ENCODE measurements around the gene TPSD1.
"Not testable (repeated sequence)": the region's sequence is repeated elsewhere in the genome, so short reads cannot be mapped to it uniquely, and the experiment has no call there.

GRCh38 chr16:1271724-1272413, 16.0 kb downstream of the TPSD1 start:
- TF ChIP-seq RCOR1 (IDR thresholded peaks at IDR 0.05; ENCODE audit: low read length) = peak; percentile 85
- TF ChIP-seq, protein P1, sequence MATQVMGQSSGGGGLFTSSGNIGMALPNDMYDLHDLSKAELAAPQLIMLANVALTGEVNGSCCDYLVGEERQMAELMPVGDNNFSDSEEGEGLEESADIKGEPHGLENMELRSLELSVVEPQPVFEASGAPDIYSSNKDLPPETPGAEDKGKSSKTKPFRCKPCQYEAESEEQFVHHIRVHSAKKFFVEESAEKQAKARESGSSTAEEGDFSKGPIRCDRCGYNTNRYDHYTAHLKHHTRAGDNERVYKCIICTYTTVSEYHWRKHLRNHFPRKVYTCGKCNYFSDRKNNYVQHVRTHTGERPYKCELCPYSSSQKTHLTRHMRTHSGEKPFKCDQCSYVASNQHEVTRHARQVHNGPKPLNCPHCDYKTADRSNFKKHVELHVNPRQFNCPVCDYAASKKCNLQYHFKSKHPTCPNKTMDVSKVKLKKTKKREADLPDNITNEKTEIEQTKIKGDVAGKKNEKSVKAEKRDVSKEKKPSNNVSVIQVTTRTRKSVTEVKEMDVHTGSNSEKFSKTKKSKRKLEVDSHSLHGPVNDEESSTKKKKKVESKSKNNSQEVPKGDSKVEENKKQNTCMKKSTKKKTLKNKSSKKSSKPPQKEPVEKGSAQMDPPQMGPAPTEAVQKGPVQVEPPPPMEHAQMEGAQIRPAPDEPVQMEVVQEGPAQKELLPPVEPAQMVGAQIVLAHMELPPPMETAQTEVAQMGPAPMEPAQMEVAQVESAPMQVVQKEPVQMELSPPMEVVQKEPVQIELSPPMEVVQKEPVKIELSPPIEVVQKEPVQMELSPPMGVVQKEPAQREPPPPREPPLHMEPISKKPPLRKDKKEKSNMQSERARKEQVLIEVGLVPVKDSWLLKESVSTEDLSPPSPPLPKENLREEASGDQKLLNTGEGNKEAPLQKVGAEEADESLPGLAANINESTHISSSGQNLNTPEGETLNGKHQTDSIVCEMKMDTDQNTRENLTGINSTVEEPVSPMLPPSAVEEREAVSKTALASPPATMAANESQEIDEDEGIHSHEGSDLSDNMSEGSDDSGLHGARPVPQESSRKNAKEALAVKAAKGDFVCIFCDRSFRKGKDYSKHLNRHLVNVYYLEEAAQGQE (IDR thresholded peaks at IDR 0.05; ENCODE audit: low read depth, low read length) = not testable (repeated sequence)
- TF ChIP-seq, protein P2, sequence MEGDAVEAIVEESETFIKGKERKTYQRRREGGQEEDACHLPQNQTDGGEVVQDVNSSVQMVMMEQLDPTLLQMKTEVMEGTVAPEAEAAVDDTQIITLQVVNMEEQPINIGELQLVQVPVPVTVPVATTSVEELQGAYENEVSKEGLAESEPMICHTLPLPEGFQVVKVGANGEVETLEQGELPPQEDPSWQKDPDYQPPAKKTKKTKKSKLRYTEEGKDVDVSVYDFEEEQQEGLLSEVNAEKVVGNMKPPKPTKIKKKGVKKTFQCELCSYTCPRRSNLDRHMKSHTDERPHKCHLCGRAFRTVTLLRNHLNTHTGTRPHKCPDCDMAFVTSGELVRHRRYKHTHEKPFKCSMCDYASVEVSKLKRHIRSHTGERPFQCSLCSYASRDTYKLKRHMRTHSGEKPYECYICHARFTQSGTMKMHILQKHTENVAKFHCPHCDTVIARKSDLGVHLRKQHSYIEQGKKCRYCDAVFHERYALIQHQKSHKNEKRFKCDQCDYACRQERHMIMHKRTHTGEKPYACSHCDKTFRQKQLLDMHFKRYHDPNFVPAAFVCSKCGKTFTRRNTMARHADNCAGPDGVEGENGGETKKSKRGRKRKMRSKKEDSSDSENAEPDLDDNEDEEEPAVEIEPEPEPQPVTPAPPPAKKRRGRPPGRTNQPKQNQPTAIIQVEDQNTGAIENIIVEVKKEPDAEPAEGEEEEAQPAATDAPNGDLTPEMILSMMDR (IDR thresholded peaks at IDR 0.05) = not testable (repeated sequence)
- TF ChIP-seq MAX (IDR thresholded peaks at IDR 0.05; ENCODE audit: low read depth); JUND (IDR thresholded peaks at IDR 0.05); SIN3A (IDR thresholded peaks at IDR 0.05; ENCODE audit: borderline replicate concordance, low read depth, low read length); TAF1 (IDR thresholded peaks at IDR 0.05; ENCODE audit: borderline replicate concordance, low read depth, low read length); ZBTB33 (IDR thresholded peaks at IDR 0.05; ENCODE audit: borderline replicate concordance, low read depth): not testable (repeated sequence)
- TF ChIP-seq, protein P3, sequence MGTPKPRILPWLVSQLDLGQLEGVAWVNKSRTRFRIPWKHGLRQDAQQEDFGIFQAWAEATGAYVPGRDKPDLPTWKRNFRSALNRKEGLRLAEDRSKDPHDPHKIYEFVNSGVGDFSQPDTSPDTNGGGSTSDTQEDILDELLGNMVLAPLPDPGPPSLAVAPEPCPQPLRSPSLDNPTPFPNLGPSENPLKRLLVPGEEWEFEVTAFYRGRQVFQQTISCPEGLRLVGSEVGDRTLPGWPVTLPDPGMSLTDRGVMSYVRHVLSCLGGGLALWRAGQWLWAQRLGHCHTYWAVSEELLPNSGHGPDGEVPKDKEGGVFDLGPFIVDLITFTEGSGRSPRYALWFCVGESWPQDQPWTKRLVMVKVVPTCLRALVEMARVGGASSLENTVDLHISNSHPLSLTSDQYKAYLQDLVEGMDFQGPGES (IDR thresholded peaks at IDR 0.05; ENCODE audit: low read depth, low read length) = not testable (repeated sequence)
